ENCODE measurements around the gene IKBKG. TPM values are rescaled to one million over a fixed set of nuclear protein-coding genes. Genes with fewer than 3 reads are reported as not detected.
"Not testable (repeated sequence)": the region's sequence is repeated elsewhere in the genome, so short reads cannot be mapped to it uniquely, and the experiment has no call there.

IKBKG gene
- total RNA-seq, 1 donor from 2014 or later: 14.8 TPM

DNA sequence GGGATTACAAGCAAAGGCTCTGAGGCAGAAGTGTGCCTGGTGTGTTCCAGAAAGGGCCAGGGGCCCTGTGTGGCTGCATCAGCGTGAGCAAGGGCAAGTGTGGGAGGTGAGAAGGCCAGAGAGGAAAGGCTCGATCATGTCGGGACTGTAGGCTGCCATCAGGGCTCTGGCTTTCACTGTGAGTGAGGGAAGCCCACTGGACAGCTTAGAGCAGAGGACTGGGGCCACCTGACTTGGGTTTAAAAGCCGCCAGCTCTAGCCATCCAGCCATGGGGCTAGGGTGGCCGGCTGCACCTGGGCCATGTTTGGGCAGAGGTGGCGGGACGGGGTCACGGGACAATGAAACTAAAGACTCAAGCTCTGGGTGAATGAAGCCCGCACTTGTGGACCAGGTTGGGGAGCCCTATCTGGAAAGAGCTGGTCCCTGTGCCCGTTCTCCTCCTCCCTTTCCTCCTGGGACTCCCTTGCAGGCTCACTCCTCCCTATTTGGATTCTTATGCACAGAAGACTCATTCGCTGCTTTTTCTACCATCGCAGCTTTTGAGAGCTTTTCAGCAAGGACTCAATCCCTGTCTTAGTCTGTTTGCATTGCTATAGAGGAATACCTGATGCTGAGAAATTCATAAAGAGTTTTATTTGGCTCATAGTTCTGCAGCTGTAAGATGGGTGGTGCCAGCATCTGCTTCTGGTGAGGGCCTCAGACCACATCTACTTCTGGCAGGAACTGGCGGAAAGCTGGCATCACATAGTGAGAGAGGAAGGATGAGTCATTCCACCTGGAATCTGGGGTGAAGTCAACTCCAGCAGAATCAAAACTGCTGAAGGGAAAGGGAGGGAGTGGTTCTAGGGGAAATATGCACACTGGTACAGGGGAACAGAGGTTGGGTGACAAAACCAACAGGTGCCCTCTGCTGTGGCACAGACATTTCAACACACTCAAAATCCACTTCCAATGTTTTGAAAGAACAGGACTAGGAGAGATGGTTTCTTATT, 56.3 kb downstream of the IKBKG start:
- Histone ChIP-seq H3K36me3 (no peaks in the 10 kb centered on the region), H3K4me3 (no peak overlapping the region), H3K27me3 (ENCODE audit: low read depth) (no peaks in the 10 kb centered on the region), H3K27ac (replicated peaks) (no peak overlapping the region), H3K4me1 (no peaks in the 10 kb centered on the region), H3K9me3 (replicated peaks) (no peaks in the 10 kb centered on the region)
- intact Hi-C loops (cut with micrococcal nuclease): no loop called here
- DNase-seq: no peak
- TF ChIP-seq, protein P1, sequence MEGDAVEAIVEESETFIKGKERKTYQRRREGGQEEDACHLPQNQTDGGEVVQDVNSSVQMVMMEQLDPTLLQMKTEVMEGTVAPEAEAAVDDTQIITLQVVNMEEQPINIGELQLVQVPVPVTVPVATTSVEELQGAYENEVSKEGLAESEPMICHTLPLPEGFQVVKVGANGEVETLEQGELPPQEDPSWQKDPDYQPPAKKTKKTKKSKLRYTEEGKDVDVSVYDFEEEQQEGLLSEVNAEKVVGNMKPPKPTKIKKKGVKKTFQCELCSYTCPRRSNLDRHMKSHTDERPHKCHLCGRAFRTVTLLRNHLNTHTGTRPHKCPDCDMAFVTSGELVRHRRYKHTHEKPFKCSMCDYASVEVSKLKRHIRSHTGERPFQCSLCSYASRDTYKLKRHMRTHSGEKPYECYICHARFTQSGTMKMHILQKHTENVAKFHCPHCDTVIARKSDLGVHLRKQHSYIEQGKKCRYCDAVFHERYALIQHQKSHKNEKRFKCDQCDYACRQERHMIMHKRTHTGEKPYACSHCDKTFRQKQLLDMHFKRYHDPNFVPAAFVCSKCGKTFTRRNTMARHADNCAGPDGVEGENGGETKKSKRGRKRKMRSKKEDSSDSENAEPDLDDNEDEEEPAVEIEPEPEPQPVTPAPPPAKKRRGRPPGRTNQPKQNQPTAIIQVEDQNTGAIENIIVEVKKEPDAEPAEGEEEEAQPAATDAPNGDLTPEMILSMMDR (IDR thresholded peaks at IDR 0.05; ENCODE audit: borderline replicate concordance): no peak

DNA sequence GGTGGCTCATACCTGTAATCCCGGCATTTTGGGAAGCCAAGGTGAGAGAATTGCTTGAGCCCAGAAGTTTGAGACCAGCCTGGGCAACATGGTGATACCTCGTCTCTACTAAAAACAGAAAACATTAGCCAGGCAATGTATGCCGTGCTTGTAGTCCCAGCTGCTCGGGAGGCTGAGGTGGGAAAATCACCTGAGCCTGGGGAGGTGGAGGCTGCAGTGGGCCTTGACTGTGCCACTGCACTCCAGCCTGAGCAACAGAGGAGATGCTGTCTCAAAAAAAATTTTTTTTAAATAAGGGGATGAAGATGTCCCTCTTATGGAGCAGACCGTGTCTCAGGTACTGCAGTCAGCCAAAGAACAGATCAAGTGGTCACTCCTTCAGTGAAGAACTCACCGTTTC, 58.1 kb downstream of the IKBKG start:
- DNase-seq: no peak
- H3K4me1 ChIP-seq: no peaks in the 10 kb centered on the region
- no peaks in the 10 kb centered on the region for H3K9me3 ChIP-seq (replicated peaks)
- no peak overlapping the region for H3K27ac ChIP-seq (replicated peaks)
- H3K36me3 ChIP-seq: no peaks in the 10 kb centered on the region
- H3K27me3 ChIP-seq (ENCODE audit: low read depth): no peaks in the 10 kb centered on the region
- TF ChIP-seq, protein P1 (IDR thresholded peaks at IDR 0.05; ENCODE audit: borderline replicate concordance): no peak
- no peak overlapping the region for H3K4me3 ChIP-seq
- intact Hi-C loops (cut with micrococcal nuclease): no loop called here

DNA sequence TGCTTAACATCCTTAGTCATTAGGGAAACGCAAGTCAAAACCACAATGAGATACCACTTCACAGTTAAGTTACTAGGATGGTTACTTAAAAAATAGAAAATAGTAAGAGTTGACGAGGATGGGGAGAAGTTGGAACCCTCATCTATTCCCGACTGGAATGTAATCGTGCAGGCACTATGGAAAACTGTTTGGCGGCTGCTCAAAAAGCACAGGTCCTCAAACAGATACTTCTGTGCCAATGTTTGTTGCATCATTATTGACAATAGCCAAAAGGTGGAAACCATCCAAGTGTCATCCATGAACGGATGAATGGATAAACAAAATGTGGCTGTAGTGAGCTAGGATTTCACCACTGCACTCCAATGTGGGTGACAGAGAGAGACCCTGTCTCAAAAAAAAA, 60.0 kb downstream of the IKBKG start:
- Histone ChIP-seq H3K4me3 (no peak overlapping the region), H3K9me3 (replicated peaks) (no peaks in the 10 kb centered on the region), H3K27ac (replicated peaks) (no peak overlapping the region), H3K4me1 (no peaks in the 10 kb centered on the region), H3K36me3 (no peaks in the 10 kb centered on the region), H3K27me3 (ENCODE audit: low read depth) (no peaks in the 10 kb centered on the region)
- DNase-seq: no peak
- TF ChIP-seq, protein P1 (IDR thresholded peaks at IDR 0.05; ENCODE audit: borderline replicate concordance): no peak
- intact Hi-C loops (cut with micrococcal nuclease): no loop called here

DNA sequence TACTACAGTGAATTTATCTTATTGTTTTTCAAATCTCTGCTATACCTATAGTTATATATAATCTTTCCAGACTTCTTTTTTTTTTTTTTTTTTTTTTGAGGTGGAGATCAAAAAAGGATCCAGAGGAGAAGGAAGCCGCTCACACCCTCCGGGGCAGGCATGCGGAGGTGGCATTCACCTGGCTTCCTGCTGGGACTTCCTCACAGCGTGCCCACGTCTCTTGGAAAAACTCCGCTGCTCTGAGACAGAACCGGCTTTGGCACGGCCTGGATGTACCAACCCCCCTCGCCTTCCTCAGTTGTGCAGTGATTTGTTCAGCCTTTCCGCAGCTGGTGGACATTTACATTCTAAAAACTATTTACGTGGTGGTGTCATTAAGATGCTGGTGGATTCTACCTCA, 60.6 kb downstream of the IKBKG start:
- H3K27me3 ChIP-seq (ENCODE audit: low read depth); H3K4me3 ChIP-seq; intact Hi-C loops (cut with micrococcal nuclease); H3K36me3 ChIP-seq; DNase-seq; H3K4me1 ChIP-seq; H3K9me3 ChIP-seq (replicated peaks); H3K27ac ChIP-seq (replicated peaks): not testable (repeated sequence)

DNA sequence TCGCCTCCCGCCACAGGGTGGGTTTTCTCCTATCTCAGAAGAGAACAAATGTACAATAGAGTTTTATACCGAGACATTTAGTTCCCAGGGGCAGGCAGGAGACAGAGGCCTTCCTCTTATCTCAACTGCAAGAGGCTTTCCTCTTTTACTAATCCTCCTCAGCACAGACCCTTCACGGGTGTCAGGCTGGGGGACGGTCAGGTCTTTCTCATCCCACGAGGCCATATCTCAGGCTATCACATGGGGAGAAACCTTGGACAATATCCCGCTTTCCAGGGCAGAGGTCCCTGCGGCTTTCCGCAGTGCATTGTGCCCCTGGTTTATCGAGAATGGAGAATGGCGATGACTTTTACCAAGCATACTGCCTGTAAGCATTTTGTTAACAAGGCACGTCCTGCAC, 61.4 kb downstream of the IKBKG start:
- H3K9me3 ChIP-seq (replicated peaks); H3K36me3 ChIP-seq; intact Hi-C loops (cut with micrococcal nuclease); H3K4me1 ChIP-seq; H3K27me3 ChIP-seq (ENCODE audit: low read depth); H3K27ac ChIP-seq (replicated peaks); DNase-seq; H3K4me3 ChIP-seq: not testable (repeated sequence)

DNA sequence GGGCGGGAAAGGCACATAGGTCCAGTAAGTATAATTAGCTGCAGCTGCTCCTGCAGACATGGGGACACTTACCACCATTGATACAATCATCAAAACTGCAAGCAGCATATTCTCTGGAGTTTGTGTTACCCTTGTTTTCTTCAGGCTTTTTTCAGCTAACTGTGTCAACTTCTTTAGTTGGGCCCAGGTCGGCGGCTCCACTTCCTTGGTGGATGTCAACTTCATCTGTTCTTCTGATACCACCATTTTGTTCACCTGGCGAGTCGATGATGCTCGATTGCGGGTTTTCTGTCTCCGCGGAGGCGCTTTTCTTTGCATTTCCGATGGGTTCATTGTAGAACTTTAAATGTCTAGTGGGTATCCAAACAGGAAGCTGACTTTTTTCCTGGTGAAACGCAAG, 63.7 kb downstream of the IKBKG start:
- H3K27ac ChIP-seq (replicated peaks); H3K4me3 ChIP-seq; DNase-seq; H3K9me3 ChIP-seq (replicated peaks); H3K27me3 ChIP-seq (ENCODE audit: low read depth); intact Hi-C loops (cut with micrococcal nuclease); H3K4me1 ChIP-seq; H3K36me3 ChIP-seq: not testable (repeated sequence)

DNA sequence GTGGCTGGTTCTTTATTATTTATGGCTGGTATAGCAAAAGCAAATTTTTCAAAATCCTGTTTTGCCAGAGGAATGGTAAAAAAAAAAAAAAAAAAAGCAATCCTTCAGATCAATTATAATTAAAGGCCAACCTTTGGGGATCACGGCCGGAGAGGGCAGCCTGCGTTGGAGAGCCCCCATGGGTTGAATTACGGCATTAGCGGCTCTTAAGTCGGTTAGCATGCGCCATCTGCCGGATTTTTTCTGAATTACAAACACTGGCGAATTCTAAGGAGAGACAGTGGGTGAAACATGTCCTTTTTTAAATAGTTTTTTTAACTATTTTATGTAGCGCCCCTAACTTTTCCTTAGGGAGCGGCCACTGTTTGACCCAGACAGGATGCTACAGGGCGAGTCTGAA, 66.2 kb downstream of the IKBKG start:
- H3K9me3 ChIP-seq (replicated peaks); H3K4me3 ChIP-seq; intact Hi-C loops (cut with micrococcal nuclease); H3K27ac ChIP-seq (replicated peaks); H3K36me3 ChIP-seq; H3K27me3 ChIP-seq (ENCODE audit: low read depth); H3K4me1 ChIP-seq; DNase-seq: not testable (repeated sequence)

Other genes starting within 250 kb of the IKBKG start
- 225 TPM for gene FLNA, start 173.0 kb upstream of the IKBKG start, total RNA-seq
- gene EMD, start 168.3 kb upstream of the IKBKG start, total RNA-seq: 55.6 TPM
- gene RPL10, start 149.2 kb upstream of the IKBKG start, total RNA-seq: 1,850 TPM
- 56.3 TPM for gene DNASE1L1, start 138.4 kb upstream of the IKBKG start, total RNA-seq
- gene TAFAZZIN, start 136.1 kb upstream of the IKBKG start, total RNA-seq: 39.8 TPM
- 84.1 TPM for gene ATP6AP1, start 118.9 kb upstream of the IKBKG start, total RNA-seq
- 79.3 TPM for gene GDI1, start 110.5 kb upstream of the IKBKG start, total RNA-seq
- gene FAM50A, start 103.5 kb upstream of the IKBKG start, total RNA-seq: 41.1 TPM
- gene PLXNA3, start 89.3 kb upstream of the IKBKG start, total RNA-seq: 16.6 TPM
- 18.0 TPM for gene LAGE3, start 68.3 kb upstream of the IKBKG start, total RNA-seq
- 60.2 TPM for gene UBL4A, start 61.0 kb upstream of the IKBKG start, total RNA-seq
- 10.4 TPM for gene SLC10A3, start 57.0 kb upstream of the IKBKG start, total RNA-seq
- 52.0 TPM for gene FAM3A, start 31.4 kb upstream of the IKBKG start, total RNA-seq
- 10.9 TPM for gene G6PD, start 774 bp upstream of the IKBKG start, total RNA-seq
- not detected for gene CTAG1A, start 37.5 kb downstream of the IKBKG start, total RNA-seq
- not detected for gene CTAG1B, start 71.7 kb downstream of the IKBKG start, total RNA-seq
- not detected for gene CTAG2, start 106.0 kb downstream of the IKBKG start, total RNA-seq
- 14.8 TPM for gene GAB3, start 203.5 kb downstream of the IKBKG start, total RNA-seq
- 18.0 TPM for gene DKC1, start 215.2 kb downstream of the IKBKG start, total RNA-seq

All from left ventricle myocardium inferior (tissue), 1 donor.